Measurements from ENCODE around the gene DNAJC1.

DNA sequence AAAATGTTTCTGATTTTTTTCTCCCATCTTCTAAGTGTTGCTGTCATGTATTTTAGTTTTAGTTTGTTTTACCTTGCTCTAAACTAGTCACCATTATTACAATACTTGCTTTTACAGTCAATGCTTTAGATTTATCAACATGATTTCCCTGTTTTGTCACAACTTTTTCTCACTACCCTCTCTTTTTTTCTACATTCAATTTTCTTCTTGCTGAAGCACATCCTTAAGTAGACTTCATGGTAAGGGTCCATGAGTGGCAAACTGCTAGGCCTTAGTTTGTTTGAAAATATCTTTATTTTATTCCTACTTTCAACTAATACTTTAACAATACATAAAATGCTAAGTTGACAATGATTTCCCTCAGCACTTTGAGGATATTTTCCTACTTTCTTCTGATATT, 173.5 kb downstream of the DNAJC1 start:
- TF ChIP-seq YY1 (IDR thresholded peaks at IDR 0.05; ENCODE audit: low read depth) = no peak
- no peak for TF ChIP-seq RAD21 (IDR thresholded peaks at IDR 0.05; ENCODE audit: low read depth)

Data from Ishikawa (cell line).